GM18861 (cell line): ENCODE measurements around the gene KLHL15.

ENCODE experiments used
- ATAC-seq: cut with Tn5 transposase; IDR thresholded peaks from one replicate; pipeline ENCODE4 v1.9.1; 2021; ENCODE audit not compliant: unreplicated experiment

KLHL15 gene

GRCh38 chrX:23952984-23953907 lies 73.7 kb downstream of the KLHL15 start:
- ATAC-seq: peak; percentile 78

GRCh38 chrX:23952391-23952790 lies 74.6 kb downstream of the KLHL15 start:
- no peak for ATAC-seq

GRCh38 chrX:23945206-23945605 lies 81.8 kb downstream of the KLHL15 start:
- ATAC-seq: no peak

- ATAC-seq: no peak
These were observed 82.8 kb downstream of the KLHL15 start for GRCh38 chrX:23944234-23944633.

GRCh38 chrX:23939203-23939602 lies 87.8 kb downstream of the KLHL15 start:
- no peak for ATAC-seq

DNA sequence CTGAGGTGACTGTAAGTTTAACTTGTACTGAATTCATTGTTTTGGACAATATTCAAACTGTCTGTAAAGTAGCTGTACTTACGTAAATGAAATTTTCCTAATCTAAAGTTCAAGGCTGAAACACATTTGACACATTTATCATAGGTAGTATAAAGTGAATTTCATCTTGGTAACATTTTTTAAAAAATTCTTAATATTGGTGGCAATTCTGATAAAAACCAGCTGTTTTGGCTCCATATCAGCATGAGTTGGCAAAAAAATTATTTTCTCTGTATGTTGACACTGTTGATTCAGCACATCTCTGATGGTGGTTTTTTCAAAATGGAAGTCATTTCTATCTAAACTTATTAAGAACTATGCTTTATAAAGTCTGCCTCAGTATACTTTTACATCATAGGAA lies 88.3 kb downstream of the KLHL15 start:
- ATAC-seq: no peak

GRCh38 chrX:23937100-23937499 lies 89.9 kb downstream of the KLHL15 start:
- no peak for ATAC-seq

DNA sequence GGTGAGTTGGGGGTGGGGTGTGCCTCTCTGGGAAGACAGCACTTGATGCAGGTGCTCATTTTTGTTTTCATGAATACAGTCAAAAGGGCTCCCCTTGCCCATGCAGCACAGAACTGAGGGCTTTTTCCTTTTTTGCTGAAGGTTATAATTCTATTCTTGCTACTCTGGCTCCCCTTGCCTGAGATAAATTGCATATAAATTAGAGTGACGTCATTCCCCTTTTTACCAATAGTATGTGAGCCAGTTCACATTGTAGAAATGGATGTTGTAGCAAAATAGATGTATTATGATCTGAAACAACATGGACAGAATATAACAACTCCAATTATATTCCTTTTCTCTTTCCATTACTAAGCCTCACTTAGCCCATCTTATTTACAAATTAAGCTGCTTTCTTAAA lies 90.8 kb downstream of the KLHL15 start:
- no peak for ATAC-seq

GRCh38 chrX:23935106-23935505 lies 91.9 kb downstream of the KLHL15 start:
- no peak for ATAC-seq
